RCC 7860 (cell line): ENCODE data around the gene DHRS11.

Experiments used
- DNase-seq: peaks from one replicate; pipeline ENCODE4 v3.0.0-alpha.2; 2015; ENCODE audit warnings: low spot score
- FAIRE-seq: peaks from 2 replicates; lab custom pipeline; 2012; peaks lifted over from hg19 to GRCh38; lab: Jason Lieb, UNC

DHRS11 gene

DNA sequence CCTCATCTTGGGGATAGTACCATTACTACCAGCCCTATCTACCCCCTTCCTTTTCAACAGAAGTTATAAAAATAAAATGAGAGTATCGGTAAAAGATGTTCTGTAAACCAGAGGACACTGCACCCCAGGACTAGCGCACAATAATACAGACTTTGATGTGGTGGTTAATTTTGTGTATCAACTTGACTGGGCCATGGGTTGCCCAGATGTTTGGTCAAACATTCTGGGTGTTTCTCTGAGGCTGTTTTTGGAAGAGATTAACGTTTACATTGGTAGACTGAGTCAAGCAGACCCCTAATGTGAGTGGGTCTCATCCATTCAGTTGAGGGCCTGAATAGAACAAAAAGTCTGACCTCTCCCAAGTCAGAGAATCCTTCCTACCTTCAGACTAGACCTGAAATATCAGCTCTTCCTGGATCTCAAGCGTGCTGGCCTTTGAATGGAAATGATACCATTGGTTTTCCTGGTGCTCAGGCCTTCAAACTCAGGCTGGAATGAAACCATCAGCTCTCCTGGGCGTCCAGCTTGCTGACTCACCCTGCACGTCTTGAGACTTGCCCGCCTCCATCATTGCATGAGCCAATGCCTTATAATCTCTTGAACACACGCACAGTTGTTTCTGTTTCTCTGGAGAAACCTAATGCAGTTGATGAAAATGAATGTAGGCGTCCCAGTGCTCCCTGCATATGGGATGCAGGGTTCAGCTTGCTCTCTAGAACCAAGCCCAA lies 19.8 kb downstream of the DHRS11 start:
- DNase-seq, result peak; percentile 21

DNA sequence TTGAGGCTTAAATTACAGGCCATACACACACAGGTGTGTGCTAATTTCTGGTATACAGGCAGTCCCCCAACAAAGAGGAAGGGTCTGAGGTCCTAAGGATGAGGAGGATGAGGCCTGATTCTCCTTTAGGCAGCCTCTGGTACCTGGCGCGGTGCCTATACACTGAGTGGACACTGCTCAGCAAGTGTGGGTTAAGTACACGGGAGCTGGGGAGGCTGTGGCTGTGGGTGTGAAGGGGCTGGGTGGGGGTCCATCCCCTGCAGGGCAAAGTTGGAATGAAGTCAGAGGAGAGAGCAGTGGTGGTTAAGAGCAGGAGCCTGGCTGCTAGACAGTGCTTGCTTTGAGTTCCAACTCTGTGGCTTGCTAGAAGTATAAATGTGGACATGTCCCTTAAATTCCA lies 20.6 kb downstream of the DHRS11 start:
- FAIRE-seq, result no peak
- DNase-seq, result no peak

More for the DNA sequence above, 19.8 kb downstream of the DHRS11 start:
- no peak for FAIRE-seq

DNA sequence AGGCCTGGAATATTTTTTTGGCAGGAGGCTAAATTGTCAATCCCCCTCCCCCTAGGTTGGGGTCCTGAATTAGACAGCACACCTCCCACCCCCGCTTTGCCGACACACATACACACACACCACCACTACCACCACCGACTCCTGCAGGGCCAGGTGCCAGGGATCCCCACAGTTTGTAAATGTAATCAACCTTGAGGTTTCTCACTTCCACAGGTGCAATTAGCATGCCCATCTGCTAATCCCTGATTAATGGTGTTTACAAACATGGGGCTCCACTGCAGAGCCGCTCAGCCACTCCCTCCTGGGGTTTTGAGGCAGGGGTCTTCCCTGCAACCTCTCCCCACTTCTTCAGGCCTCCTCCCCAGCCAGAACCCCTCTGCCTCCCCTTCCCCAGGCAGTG lies 21.5 kb downstream of the DHRS11 start:
- no peak for FAIRE-seq
- DNase-seq, result no peak

DNA sequence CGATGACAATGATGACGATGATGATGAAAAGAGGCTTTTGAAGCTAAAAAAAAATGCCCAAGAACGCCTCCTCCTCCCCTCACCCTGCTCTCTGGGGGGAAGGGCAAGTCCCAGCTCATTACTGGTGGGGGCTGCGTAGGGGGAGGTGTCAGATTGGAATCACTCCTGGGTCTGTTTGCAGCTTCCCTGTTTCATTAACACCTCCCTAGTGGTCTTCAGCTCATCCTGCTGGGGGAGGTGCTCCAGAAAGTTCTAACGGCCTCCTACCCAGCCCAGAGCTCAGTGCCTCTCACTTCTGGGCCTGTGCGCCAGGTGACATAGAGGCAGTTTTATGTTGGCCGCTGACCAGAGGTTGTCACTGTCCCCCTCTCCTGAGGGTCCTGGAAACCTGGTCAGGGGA lies 22.4 kb downstream of the DHRS11 start:
- FAIRE-seq, result no peak
- no peak for DNase-seq

DNA sequence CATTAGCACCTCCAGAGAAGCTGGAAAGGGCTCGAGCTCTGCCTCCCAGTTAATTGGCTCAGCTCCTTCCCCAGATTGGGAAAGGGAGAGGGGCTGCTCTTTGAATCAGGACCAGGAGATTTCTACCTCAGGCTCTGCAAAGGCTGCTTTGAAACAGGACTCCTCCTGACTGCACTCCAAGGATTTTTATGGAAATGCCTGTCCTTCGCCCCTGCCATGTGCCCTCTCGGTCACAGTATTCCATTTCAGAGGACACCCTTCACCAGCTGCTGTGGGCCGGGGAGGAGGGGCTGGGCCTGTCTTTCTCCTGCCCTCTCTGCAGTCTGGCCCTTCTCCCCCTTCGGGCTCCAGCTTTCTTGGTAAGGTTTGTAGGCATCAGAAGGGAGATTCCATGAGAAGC lies 23.3 kb downstream of the DHRS11 start:
- DNase-seq, result no peak
- no peak for FAIRE-seq

DNA sequence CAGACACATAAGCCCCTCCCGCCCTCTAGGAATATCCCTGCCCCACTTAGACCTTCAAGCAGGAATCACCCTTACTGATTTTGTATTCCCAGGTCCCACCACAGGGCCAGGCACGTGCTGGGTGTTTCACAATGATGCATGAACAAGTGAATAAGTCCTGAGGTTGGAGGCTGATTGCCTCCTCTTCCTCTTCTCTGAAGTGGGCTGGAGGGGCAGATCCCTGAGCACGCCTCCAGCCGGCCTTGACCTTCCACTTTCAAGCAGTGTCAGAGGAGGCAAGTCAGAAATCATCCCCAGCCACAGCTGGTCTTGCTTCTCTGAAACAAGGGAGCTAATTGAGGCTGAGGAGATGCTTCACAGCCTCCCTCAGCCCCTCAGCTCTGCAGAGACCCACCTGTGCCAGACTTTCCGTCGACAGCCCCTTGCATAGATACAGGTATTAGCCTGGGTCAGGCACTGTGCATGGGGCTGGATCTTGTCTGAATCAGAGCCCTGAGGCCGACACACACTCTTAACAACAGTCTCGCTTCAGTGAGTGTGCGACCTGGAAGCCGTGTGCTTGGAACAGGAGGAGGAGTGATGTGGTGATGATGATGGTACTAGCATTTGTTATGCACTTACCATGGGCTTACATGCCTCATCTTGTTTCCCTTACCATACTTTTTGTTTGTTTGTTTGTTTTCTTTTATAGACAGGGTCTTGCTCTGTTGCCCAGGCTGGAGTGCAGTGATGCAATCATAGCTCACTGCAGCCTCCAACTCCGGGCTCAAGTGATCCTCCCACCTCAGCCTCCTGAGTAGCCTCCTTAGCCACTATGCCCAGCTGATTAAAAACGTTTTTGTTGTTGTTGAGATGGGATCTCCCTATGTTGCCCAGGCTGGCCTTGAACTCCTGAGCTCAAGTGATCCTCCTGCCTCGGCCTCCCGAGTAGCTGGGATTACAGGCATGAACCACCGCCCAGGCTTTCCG lies 24.7 kb downstream of the DHRS11 start:
- DNase-seq (peak; percentile 23), FAIRE-seq (no peak)

DNA sequence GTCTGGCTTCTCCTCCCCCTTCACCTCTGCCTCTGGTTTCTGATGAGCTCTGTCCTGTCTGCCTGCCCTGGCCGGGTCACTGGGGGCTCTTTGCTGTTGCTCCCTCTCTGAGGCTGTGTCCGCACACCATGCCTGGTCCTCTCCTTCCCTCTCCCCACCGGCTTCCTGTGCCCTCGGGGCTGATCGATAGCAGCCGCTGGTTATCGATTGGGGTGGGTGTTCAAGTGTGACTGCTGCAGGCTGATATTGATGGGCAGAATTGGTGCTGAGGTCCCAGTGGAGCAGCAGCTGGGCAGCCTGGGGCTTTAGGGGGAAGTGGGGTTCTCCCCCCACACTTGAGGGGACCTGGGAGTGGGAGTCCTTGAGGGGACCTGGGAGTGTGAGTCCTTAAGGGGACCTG lies 26.1 kb downstream of the DHRS11 start:
- FAIRE-seq, result no peak
- no peak for DNase-seq

DNA sequence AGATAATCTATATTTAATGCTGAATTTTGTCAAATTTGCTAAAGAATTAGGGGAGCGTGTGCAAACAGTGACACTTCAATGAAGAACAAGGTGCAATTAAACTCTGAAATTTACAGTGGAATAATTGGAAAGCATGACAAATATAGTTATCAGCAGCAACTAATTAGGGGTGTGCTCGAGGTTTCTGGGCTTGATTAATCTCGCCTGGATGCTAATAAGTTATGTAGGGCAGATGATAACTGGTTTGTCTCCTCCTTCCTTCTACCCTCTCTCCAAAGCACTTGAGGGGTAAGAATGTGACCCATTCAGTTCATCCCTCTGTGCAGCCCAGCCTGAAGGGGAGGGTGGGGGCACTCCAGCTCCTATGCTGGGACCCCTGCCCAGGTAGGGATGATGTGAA lies 31.6 kb downstream of the DHRS11 start:
- FAIRE-seq (no peak), DNase-seq (no peak)

DNA sequence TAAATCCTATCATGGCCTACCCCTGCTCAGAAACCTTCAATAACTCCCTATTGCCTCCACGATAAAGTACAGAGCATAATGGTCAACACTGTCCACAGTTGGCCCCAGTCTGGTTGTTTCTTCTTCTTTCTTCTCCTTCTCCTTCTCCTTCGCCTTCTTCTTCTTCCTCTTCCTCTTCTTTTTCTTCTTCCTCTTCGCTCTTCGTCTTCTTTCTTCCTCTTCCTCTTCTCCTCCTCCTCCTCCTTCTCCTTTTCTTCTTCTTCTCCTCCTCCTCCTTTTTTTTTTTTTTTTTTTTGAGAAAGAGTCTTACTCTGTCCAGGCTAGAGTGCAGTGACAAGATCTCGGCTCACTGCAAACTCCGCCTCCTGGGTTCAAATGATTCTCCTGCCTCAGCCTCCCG lies 33.5 kb downstream of the DHRS11 start:
- no peak for DNase-seq
- no peak for FAIRE-seq

DNA sequence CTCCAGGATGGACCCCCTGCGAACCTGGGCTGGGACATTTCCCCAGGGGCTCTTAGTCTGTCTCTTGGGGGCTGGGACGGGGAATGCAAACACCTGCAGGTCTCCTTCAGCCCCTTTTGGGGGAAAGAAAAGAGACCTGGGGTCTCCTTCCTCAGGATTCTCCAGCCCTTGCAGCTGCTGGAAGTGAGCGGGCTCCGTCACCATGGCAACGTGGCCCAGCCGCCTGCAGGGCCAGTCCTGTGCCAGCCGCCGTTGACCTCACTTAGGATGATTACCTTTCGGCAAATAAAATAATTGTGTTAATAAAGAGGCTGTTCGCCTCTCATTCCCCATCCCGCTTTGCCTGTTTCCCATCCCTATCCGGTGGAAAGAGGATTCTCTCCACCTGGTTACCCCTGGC lies 35.4 kb downstream of the DHRS11 start:
- DNase-seq, result no peak
- FAIRE-seq, result no peak

DNA sequence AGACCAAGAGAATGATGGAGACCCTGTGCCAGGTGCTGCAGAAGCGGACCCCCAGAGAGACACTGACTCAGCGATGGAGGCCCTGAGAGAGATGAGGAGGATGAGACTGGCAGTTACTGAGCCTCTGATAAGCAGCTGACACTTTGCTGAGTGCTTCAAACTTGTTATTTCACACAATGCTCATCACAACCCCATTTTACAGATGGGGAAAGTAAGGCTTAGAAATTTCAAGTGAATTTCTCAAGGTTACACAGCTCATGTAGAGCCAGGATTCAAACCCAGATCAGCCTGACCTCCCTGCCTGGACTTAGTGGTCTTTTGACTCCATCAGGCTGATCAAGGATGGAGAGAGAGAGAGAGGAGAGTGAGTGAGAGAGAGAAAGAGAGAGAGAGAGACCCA lies 36.9 kb downstream of the DHRS11 start:
- FAIRE-seq (no peak), DNase-seq (no peak)

DNA sequence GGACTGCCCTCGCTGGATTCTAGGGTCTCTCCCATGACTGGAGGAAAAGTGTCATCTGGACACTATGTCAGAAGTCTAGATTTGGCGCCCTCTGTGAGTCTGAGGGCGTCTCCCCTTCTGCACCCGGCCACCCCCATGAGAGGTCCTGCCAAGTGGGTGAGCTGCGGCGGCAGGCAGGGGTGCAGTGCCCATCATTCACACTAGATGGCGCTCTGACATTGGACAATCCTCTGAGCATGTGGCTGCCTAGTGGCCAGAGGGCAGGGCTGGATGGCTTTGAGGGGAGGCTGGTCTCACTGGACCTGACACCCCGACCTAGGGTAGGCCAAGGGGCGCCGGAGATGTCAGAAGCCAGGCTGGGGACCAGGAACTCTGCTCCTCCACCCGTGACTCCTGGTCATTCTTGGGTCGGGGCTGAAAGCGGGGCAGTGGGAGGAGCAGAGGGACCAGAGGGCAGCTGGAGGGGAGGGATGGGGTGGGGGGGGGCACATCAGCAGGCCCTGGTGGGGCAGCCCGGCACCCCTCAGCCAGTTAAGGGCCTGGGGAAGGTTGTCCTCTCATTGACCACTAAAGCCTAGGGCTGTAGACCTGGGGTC lies 37.7 kb downstream of the DHRS11 start:
- FAIRE-seq, result no peak
- peak; percentile 52 for DNase-seq

DNA sequence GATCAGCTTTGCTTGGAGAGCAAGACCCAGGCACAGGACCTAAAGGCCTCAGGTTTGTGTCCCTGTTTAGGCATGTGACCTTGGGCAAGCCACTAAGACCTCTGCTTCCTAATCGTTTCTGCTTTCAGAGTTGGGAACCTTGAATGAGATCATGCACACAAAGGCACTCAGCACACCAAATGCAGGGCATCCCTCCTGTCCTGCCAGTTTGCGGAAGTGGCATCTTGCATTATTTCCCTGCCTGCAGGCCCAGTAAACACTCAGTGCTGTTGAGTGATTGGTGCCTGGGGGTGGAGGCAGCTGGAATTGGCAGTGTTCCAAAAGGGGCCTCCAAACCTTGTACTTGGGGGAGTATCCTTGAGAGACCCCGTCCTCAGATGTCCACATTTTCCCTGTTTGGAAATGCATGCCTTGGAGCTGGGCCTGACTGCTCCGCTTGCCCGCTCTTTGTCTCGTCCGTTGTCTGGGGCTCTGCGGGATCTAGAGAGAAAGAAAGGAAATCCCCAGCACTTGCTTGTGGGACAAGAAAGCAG lies 38.4 kb downstream of the DHRS11 start:
- FAIRE-seq, result no peak
- no peak for DNase-seq

DNA sequence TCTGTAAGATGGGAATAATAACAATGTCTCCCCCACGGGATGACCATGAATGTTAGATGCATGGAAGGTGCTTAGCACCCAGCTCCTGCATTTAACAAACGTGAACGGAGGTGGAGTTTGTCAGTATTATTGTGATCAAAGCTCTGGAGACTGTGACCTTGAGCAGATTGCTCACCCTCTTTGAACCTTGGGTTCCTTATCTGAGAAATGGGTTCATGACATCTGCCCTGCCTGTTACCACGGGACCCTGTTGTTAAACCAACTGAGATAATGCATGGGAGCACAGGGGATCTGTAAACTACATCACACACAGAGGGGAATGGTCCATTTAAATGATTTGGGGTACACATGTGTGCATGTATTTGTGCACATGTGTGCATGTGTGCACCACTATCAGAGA lies 39.3 kb downstream of the DHRS11 start:
- FAIRE-seq (no peak), DNase-seq (no peak)

DNA sequence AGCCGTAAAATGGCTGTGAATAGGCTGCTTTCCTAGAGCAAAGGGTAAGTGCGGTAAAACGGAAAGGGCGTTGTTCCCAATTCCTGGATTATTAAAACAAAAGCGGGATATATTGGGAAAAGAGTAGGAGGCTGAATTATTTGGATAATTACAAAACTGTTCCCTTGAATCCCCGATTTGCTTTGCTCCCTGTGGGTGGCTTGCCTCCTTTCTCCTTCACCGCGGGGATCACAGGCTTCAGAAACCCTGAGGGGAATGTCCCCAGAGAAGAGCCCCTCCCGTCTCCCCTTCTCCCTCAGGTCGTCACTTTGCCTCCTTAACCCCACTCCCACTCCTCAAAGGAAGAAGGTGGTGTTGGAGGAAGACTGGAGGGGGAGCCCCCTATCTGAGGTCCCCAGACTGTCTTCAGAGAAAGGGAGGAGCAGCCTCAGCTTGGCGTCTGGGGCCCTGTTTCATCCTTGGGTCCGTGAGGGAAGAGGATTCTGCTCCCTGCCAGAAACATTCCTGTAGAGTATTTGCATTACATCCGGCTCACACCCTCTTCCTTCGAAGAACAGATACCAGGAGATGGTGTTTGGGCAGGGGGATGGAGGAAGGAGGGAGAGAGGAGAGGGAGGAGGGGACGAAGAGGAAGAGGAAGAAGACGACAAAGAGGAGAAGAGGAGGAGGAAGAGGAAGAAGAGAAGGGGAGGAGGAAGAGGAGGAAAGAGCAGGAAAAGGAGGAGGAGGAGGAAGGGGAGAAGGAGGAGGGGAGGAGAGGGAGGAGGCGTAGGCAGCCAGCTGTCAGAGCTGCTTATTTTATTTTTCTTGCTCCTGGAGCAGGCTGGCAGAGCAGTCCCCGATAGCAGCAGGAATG lies 41.5 kb downstream of the DHRS11 start:
- no peak for FAIRE-seq

DNA sequence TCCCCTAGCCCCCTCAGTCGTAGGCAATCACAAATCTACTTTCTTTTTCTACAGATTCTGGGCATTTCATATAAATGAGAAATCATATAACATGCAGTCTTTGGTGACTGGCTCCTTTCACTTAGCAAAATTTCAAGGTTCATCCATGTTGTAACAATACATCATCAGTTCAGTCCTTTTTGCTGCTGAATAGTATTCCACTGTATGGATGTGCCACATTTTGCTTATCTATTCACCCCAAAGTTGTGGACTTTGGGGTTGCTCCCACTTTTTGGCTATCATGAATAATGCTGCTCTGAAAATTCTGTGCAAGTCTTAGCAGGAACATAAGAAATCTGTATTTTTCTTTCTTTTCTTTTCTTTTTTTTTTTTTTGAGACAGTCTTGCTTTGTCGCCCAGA lies 48.7 kb downstream of the DHRS11 start:
- FAIRE-seq (no peak), DNase-seq (no peak)

More for the DNA sequence above, 41.5 kb downstream of the DHRS11 start:
- DNase-seq, result no peak

DNA sequence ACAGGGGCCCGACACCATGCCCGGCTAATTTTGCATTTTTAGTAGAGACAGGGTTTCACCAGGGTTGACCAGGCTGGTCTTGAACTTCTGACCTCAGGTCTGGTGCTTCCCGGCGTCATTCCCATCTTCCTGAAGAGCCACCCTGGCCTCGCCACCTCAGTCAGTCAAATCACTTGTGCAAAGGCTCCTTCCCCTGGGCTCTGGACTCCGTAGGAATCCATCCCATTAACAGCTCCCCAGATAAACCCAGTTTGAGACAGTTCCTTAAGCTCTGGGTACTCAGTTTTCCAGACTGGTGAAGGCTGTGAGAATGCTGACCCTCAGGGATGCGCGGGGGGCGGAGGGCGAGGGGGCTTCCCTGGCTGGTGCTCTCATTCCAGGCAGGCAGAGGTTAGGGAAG lies 49.2 kb downstream of the DHRS11 start:
- no peak for FAIRE-seq

DNA sequence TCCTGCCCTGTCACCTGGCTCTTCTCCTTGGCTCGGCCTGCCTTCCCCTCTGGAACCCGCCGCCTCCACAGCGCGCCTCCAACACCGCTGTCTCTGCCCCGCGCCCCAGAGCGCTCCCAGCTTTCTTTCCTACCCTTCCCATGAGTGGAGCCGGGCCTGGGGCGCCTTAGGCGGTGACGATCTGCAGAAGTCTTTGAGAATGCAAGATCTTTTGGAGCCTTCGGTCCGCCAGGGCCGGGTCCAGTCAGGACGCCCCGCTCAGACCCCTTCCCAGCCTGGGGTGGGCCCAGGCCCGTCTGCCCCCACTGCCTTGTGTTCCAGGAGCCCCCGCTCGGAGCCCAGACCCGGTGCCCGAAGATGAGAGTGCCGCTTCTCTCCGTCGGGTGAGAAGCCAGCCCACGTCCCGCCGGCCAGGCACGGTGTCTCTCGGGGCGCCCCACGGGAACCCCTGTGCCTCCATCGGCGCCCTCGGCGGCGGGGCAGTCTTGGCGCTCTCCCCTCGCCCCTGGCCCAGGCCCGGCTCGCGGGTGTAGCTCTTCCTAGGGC lies 49.7 kb downstream of the DHRS11 start:
- FAIRE-seq, result no peak
- no peak for DNase-seq

More for the DNA sequence above, 49.2 kb downstream of the DHRS11 start:
- no peak for DNase-seq

DNA sequence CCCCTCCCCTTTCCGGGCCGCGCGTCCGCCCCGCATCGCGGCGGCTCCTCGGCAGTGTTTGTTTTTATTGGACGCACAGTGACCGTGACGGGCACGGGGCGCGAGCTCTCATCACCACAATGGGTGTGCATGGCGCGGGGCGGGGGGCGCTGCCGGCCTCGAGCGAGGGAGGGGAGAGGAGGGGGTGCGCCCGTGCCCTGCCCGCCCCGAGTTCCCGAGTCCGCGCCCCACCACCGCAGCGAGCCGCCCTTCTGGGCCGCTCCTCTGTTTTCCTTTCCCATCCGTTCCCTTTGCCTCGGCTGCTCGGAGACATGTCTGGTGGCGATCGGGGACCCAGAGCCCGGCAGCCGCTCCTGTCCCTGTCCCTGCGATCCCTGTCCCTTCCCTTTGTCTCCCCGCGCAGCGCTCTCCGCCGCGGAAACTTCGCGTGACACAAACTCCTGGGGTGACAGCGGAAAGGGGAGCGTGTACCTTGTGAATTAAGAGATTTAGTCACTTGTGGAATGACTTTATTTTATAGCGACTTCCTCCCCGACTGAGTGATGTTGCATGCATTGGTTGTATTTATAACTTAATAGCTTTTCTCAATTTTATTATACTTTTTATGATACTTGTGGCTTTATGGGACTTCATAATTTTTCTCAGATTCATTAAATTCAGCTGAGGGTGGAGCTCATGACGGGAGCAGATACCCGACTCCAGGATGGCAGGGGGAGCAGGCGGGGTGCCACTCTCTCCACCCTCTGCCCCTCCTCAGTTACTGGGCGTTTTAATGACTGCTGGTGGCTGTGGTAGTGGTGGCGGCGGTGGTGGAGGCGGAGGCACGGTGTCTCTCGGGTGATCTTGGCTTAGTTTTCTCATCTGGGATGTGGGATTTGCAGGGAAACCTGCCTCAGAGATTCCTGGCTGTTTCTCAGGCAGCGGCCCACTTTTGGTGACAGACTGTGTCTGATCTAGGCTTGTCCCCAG lies 50.5 kb downstream of the DHRS11 start:
- no peak for FAIRE-seq
- no peak for DNase-seq
